ENCODE results near the gene RFWD3.
A peak's percentile ranks its signal among the peaks of the same experiment; 100 is the strongest.
"Not testable (repeated sequence)": the region's sequence is repeated elsewhere in the genome, so short reads cannot be mapped to it uniquely, and the experiment has no call there.

Gene RFWD3

DNA sequence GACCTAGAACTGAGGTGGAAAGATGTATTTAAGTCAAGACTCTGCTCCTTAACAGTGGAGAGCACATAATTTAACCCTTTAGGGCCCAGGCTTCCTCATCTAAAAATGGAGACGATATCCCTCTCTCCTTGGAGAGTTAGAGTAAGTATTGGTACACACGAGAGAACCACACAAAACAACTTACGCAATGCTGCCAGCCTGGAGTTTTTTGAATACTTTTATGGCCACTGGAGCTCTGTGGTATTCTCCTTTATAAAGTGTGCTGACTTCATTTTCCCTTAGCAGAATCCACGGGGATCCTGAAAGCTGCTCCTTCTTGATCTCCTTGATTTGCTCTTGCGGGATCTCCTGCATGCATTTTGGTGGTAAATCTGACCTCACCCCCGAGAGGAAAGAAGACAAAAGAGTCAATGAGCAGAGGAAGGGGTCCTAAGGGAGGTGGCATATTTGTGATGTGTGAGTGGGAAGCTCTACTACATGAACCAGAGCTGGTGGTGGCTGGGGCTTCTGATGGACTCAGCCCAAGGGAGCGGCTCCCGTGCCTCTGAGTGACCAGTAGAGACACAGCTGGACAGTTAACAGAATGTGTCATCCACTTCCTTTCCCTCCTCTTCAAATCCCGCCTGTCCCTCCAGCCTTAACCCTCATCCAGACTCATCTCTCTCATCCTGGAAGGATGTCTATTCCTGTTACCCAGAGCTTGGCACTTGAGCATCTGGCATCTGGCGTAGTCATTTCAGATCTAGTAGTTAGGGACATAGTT is 24.6 kb upstream of the RFWD3 start:
- TF ChIP-seq, protein P1, sequence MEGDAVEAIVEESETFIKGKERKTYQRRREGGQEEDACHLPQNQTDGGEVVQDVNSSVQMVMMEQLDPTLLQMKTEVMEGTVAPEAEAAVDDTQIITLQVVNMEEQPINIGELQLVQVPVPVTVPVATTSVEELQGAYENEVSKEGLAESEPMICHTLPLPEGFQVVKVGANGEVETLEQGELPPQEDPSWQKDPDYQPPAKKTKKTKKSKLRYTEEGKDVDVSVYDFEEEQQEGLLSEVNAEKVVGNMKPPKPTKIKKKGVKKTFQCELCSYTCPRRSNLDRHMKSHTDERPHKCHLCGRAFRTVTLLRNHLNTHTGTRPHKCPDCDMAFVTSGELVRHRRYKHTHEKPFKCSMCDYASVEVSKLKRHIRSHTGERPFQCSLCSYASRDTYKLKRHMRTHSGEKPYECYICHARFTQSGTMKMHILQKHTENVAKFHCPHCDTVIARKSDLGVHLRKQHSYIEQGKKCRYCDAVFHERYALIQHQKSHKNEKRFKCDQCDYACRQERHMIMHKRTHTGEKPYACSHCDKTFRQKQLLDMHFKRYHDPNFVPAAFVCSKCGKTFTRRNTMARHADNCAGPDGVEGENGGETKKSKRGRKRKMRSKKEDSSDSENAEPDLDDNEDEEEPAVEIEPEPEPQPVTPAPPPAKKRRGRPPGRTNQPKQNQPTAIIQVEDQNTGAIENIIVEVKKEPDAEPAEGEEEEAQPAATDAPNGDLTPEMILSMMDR (IDR thresholded peaks at IDR 0.05; ENCODE audit: extremely low read depth, missing control alignments): no peak
- no peak for DNase-seq (ENCODE audit: low spot score)

DNA sequence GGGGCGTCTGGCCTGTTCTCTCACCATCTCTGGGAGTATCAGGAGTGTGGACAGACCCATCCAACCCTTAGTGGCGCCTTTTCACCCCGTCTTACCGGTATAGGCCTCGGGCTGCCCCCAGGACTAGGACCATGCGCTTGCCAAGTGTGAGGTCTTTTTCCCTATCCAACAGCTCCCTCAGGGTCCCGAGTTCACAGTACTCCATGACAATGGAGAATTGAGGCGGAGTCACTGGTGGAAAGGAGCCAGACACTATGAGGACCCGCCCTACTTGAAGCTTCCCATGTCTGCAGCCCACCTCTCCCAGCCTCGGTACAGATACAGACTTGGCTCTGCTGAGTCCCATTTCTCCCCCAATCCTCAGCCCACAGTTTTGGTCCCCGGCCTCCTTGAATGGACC is 15.9 kb upstream of the RFWD3 start:
- DNase-seq (ENCODE audit: low spot score): no peak
- TF ChIP-seq, protein P1 (IDR thresholded peaks at IDR 0.05; ENCODE audit: extremely low read depth, missing control alignments): no peak

DNA sequence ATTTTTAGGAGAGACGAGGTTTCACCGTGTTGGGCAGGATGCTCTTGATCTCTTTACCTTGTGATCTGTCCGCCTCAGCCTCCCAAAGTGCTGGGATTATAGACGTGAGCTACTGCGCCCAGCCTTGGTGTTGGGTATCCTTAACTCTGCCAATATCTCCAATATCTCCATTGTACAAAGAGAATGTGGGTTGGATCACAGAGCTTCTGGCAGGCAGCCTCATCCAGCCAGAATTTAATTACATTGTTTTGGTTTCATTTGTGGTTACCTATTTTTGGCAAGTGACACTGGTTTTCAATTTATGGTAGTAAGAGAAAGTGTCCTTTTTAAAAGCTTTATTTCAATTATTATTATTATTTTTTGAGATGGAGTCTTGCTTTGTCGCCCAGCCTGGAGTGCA is 14.0 kb upstream of the RFWD3 start:
- no peak for DNase-seq (ENCODE audit: low spot score)
- TF ChIP-seq, protein P1 (IDR thresholded peaks at IDR 0.05; ENCODE audit: extremely low read depth, missing control alignments): no peak

DNA sequence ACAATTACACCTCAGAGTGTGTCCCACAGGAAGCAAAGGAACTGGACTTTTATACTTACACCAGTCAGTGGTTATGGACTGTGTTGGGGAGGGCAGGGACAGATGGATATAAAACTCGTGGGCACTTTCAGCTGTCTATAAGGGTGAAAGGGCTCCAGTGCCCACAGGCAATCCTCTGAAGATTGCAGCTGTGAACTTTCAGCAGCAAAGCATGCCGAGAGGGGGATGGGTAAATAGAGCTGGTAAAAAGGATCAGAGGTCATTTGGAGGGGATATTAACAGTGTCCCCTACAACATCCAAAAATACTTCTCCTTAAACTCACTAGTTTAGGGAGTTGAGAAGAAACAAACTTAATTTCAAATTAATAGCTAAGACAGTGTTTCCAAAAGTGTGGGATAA is 13.3 kb upstream of the RFWD3 start:
- TF ChIP-seq, protein P1 (IDR thresholded peaks at IDR 0.05; ENCODE audit: extremely low read depth, missing control alignments): no peak
- no peak for DNase-seq (ENCODE audit: low spot score)

DNA sequence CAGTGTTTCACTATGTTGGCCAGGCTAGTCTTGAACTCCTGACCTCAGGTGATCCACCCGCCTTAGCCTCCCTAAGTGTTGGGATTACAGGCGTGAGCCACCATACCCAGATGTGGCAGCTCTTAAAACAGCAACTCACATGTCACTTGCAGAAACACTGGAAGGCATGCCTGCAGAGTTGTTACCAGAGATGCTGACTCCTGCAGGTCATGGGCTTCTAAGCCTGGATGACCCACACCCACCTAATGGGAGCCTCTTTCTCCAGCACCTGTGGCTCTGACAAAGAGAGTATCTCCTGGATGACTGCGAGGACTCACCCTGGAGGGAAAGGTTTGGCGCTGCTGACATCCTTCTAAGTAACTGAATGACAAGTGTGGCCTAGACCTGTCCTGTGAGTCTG is 11.2 kb upstream of the RFWD3 start:
- TF ChIP-seq, protein P1 (IDR thresholded peaks at IDR 0.05; ENCODE audit: extremely low read depth, missing control alignments): no peak
- DNase-seq (ENCODE audit: low spot score): no peak

DNA sequence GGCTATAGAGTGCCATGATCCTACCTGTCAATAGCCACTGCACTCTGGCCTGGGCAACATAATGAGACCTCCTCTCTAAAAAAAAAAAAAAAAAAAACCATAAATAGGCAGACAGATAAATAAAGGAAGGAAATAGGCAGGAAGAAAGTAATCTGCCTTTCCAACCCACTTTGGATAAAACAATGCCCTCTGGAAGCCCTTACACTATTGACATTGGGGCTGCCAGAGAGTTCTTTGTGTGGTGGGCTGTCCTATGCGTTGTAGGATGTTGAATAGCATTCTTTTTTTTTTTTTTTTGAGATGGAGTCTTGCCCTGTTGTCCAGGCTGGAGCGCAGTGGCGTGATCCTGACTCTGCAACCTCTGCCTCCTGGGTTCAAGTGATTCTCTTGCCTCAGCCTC is 7.2 kb upstream of the RFWD3 start:
- DNase-seq (ENCODE audit: low spot score): no peak
- TF ChIP-seq, protein P1 (IDR thresholded peaks at IDR 0.05; ENCODE audit: extremely low read depth, missing control alignments): no peak

DNA sequence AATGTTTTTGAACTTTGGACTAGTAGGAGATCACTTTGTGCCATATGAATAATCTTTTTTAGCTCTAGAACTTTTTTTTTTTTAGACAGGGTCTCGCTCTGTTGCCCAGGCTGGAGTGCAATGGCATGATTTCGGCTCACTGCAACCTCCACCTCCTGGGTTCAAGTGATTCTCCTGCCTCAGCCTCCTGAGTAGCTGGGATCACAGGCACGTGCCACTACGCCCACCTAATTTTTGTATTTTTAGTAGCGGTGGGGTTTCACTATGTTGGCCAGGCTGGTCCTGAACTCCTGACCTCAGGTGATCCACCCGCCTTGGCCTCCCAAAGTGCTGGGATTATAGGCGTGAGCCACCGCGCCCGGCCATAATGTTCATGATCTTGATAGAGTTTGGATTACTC is 2.2 kb upstream of the RFWD3 start:
- not testable (repeated sequence) for DNase-seq (ENCODE audit: low spot score)

DNA sequence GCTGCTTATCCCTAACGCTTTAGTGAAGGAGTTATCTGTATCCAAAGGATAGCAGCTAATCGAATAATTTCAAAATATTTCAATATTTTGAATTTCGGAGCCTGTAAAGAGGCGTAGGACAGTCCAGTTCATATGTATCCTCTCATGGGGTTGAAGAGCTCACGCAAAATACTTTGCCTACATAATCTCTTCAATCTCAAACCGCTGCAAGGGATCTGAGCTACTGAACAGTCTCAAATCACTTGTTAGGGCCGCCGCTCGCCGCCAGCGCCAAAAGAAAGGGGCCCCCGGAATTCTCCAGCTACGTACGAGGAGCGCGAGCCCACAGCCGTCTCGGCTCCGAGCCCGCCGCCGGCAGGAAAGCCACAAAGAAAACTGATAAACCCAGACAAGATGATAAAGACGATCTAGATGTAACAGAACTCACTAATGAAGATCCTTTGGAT is 601 bp upstream of the RFWD3 start:
- peak; percentile 25 for DNase-seq (ENCODE audit: low spot score)
- TF ChIP-seq, protein P1 (IDR thresholded peaks at IDR 0.05; ENCODE audit: extremely low read depth, missing control alignments): no peak

Data from GM20000 (cell line).